ENCODE data around the gene ARSB.

Gene ARSB

DNA sequence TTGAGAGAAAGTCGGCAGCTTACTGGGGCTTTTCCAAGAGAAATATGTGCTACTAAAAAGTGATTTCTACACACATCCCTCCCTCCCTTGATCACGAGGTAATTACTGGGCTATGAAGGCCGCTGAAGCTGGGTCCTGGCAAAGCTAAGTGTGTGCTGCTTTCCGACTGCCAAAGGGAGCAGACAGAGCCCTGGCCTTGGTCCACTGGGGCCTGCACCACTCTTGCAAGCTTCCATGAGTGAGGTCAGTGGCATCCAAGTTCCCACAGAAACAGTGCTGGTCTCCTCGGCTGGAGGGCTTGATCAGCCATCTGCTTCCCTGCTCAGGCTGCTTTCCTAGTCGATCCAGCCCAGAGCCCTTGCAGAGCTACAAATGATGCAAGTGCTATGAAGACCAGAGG lies 181.8 kb downstream of the ARSB start:
- peak; percentile 61 for DNase-seq (ENCODE audit: low spot score)

DNA sequence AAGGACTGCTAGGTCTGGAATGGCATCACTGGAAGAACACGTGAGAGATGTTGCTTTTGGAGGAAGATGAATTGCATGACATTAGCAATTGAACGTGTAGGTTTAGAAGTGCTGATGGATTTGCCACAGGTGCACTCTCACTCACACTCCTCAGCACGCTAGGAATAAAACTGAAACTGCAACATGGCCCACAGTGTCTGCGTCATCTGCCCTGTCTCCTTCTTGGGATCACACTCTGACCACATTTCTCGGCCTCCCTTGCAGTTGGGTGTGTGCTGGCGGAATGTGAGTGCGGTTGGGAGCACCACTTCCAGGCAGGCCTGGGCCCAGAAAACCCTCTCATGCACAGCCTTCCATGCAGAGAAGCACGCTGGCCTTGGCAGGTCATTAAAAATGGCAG lies 183.7 kb downstream of the ARSB start:
- no peak for DNase-seq (ENCODE audit: low spot score)

DNA sequence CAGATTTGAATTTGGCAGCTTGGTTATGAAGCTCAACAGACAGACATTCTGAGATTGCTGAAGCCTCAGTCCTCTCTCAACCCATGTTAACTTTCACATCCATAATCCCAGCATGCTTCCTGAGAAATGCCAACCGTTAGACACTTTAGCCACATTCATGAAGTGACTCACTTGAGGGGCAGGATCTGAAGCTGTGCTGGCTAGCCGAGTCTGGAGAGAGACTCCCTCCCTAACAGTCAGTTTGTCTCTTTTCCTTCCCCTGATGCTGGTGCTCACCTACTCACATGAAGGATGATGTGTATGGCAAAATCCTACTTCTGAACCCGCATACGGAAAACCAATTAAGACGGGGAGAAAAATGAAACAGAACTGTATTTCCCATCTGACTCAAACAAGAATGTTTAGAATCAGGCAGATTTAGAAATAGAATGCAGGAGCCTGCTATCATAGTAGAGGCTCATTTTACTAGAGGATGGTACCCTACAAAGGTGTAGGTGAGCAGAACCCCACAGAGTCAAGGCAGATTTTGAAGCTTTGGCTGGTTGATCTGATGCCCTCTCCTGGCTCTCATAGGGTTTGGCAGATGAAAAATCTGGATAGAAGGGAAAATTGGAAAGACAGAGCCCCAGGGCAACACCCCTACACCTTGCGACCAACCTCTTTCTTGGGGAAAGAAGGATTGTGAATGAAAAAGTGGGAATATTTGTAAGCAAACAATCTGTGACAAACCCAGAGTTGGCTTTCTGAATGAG lies 185.7 kb downstream of the ARSB start:
- DNase-seq (ENCODE audit: low spot score): peak; percentile 68

DNA sequence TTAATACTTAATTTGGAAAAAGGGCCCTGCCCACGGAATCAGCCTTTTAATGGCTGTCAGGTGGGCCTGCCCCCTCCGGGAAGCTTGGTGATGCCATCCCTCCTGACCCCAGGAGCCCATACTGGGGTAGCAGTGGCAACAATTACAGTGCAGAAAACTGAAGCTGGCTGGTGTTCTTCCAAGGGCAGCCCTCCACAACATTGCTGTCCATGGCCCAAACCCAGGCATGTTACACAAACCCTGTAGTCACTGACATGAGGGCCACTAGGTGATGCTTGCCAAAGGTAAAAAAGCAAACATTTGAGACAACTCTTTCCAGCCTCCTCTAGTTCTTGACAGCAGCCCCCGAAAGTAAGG lies 186.5 kb downstream of the ARSB start:
- DNase-seq (ENCODE audit: low spot score): no peak

DNA sequence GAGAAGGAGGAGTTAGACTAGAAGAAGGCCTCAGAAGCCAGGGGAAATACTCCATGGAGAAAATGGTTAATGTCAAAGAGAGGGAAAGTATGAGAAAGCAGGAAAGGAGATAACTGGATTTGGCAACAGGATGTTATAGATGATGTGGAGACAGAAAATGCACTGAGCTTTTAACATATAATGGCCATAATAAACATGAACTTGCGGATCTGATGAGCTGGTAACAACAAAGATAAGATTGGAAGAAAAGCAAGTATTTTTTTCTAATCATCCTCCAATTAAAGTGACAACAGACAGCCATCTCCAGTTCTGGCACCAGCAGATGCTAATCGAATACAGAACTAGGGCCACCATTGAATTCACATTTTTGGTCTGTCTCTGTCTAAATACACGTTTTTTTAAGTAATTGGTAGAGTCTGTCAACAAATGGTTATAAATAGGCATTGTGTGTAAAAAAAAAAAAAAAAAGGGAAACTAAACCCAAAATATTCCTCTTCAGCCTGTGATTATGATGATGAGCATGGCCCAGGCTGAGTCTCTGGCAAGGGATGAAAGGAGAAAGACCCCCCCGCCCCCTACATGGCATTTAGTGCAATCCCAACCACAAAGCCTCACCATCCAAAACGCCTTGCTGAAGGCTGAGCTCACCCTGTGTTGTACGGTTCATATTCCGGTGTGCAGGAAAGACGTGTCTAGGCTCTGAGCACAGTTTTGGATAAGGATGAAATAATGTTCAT lies 187.0 kb downstream of the ARSB start:
- DNase-seq (ENCODE audit: low spot score): no peak

DNA sequence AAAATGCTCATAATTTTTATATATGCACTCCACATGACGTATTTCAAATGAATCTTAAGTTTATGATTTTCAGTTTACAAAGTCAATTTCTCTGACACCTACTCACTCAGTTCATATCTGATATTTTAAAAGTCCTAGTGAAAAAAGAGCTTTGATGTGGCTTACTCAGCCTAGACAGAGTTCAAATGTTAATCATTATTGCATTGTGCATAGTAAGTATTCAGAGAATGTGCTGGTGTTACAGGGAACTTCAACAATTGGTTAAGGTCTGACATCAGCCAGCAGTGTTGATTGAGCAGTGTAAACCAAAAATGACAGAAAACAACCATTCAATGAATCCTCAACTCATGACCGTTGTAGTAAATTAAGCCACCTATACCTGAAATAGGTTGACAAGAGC lies 189.4 kb downstream of the ARSB start:
- no peak for DNase-seq (ENCODE audit: low spot score)

DNA sequence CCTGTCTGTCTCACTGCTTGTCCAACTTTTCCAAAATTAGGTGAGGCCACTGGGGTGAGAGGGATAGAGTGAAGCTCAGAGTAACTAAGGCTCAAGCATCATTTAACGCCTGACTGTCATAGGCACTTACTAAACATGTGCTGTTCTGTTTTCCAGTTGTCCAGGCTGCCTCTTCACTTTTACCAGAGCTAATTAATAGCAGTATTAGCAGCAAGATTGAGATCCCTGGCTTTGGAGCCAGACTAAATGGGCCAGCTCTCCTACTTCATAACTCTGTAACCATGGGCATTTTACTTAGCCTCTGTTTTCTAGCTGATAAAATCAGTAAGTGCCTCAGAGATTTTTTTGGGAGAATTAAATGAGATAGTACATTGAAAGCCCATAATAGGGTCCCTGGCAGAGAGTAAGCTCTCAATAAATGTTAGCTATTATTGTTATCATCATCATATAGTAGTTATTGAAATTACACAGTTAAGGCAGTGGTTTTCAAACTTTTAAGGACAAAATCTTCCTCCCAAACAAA lies 190.4 kb downstream of the ARSB start:
- DNase-seq (ENCODE audit: low spot score): no peak

DNA sequence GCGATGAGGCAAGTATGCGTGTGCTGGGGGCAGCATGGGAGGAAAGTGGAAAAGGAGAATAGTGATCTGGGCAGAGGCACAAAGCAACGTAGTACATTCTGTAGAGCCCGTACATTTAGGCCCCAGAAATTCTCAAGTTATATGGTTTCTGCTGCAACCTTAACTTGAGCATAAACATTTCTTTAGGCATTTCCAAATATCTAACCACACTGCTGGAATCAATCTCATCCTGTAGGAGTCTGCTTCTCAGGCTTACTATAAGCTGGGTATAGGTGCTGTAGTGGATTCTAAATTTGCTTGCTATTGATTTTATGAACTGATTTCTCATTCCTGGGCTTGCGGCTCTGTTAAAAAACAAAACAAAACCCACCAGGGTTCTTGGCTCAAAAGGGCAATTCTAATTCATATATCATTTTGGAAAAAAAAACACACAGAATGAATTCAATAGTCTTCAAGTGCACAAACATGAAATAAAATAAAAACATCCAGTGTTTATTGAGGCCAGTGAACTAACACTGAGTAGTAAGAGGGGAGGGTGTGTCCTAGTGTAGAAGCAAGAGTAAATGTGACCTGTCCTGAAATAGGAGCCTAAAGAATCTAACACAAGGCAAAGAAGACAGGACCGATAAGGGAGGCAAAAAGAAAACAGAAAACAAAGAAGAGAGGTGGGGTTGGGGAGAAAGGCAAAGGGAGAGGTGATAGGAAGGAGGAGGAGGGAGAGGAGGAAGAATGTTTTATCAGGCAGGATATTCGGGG lies 191.0 kb downstream of the ARSB start:
- no peak for DNase-seq (ENCODE audit: low spot score)

DNA sequence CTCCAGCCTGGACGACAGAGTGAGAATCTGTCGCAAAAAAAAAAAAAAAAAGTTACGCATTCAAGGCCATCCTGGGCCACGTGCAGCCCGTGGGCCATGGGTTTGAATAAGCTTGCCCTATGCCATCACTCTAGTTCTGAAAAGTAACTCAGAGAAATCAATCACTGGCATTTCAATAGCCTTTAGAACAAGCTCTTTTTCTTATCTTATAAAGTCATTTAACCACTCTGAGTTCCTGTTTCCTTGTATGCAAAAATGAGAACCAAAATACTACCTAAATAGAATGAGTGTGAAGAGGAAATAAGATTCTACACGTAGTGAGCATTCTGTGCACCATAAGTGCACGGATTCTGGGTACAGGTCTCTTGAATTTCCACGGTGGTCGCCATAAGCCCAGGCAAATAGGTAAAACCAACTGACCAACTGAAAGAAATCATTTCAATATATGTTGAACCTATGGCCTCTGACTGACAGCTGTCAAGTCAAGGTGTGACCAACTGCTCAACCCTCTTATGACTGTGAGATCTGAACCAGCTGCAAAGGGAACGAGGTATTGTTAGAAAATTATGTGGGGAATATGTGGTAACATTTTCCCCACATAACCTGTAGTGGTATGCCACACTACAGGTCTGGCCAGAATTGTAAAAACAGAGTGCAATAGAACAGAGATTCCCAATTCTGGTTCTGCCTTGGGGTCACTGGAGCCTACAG lies 192.6 kb downstream of the ARSB start:
- DNase-seq (ENCODE audit: low spot score): no peak

DNA sequence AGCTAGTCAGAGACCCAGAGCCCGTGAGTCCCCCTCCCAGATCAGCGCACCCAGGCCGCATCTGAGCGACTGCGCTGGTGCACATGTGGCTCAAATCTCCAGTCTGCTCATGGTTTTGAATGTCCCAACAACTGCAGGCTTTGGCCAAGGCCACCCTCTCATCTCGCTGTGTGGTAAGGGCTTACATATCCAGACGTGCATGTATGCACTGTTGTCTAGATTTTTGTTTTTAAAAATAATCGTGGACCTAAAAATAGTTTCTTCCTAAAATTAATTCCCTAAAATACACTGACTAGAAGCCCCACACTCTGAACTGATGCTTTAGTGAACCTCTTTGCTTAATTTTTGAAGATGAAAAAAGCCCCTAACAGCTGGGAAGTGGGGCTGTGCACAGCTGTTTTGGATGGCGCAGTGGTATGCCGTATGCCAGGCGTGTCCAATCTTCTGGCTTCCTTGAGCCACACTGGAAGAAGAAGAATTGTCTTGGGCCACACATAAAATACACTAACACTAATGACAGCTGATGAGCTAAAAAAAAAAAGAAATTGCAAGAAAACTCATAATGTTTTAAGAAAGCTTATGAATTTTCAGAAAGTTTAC lies 193.5 kb downstream of the ARSB start:
- DNase-seq (ENCODE audit: low spot score): no peak

DNA sequence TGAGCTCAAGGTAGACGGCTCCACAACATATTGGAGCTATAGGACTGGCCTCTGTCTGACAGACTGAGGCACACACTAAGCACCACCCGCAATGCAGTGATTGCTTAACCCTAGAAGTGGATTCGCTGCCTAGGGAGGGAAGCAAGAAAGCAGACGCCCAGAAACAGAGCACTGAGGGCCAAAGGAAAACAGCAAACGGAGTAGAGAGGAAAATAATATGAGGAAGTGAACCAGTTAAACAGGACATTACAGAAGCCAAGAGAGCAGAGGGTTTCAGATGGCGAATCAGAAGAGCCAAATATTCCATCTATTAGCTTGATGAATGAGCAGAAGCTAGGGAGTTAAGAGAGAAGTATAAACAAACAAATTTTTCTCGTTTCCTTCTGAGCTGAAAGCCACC lies 197.3 kb downstream of the ARSB start:
- DNase-seq (ENCODE audit: low spot score): no peak

DNA sequence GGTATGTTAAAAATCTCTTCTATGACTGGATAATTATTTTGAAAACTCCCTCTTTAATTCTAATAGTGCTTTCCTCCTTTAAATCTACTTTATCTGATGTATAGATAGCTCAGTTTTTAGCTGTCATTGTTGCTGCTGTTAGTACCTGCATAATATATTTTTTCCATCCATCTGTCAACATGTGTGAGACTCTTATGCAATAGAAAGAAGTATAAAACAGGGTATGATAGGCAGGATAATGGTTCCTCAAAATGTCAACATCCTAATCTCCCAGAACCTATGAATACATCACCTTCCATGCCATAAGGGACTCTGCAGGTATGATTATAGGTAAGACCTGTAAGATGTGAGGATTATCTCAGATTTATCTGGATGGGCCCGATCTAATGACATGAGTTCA lies 199.7 kb downstream of the ARSB start:
- no peak for DNase-seq (ENCODE audit: low spot score)

DNA sequence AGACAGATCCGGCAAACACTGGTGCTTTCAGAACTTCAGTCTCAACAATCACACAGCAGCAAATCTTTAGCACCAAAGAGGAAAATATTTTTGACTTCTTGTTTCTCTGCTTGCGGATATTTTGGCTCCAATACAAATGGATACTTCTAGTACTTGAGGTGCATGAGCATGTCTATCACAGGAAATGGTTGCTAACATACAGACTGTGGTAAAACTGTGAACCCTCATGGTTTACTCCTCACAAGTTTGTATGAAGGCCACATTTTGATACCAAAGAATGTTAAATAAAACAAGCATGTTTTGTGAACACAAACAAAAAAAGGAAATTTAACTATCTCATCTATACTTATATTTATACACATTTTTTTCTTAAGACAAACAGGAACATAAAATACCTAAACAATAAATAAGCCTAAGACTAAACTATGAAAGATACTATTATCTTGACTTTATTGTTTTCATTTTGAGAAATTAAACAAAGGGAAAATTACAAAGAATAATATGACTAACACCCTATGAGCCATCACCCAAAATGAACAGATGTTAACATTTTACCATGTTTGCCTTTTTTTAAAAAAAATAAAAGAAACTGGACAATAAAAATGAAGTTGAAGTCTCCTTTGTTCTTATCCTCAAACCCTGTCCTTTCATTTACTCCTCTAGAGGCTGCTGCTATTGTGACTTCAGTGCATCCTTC lies 201.5 kb downstream of the ARSB start:
- DNase-seq (ENCODE audit: low spot score): no peak

DNA sequence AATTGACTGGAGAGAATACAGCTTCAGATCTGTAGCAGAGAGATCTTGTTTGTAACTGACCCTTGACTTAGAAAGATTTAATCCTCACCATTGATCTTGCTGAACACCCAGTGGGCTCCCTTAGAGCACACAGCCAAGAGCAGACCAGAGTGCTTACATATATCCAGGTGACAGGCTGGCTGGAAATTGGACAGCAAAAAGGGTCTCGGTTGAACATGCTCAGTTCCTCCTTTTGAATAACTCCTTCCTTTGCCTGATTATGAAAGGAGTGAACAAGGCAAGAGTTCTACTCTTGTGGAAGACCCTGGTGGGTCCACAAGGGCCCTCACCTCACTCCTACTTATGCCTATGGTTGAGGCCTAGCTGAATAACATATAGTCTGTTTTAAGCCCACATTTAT lies 202.4 kb downstream of the ARSB start:
- DNase-seq (ENCODE audit: low spot score): no peak

DNA sequence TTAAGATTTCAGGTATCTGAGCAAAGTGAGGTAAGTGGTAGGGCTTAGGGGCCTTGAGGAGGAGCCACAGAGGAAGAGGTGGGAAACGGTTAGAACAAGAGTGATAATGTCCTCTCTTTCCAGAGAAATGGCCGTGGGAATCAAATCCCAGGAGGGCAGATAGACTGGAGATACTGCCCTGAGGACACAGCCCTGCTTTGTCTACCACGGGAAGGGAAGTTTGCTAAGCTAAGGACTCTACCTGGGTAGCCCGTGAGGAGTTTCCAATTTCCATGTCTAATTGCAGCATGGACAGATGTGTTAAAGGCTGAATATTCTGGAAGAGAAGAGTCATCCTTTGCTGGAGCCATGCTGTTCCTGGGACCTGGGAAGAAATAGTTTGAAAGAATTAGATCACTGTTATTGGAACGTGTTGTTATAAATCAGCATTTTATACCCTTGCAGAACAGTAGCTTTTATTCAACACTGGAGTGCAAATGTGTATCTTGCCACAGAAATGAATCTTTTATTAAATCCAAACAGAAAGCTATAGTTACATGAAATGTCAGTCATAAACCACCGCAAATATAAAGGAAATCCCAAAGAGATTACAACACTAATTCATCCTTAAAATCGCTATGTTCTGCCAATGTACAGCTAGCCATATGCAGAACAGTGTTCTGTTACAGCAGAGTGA lies 203.4 kb downstream of the ARSB start:
- DNase-seq (ENCODE audit: low spot score): no peak

DNA sequence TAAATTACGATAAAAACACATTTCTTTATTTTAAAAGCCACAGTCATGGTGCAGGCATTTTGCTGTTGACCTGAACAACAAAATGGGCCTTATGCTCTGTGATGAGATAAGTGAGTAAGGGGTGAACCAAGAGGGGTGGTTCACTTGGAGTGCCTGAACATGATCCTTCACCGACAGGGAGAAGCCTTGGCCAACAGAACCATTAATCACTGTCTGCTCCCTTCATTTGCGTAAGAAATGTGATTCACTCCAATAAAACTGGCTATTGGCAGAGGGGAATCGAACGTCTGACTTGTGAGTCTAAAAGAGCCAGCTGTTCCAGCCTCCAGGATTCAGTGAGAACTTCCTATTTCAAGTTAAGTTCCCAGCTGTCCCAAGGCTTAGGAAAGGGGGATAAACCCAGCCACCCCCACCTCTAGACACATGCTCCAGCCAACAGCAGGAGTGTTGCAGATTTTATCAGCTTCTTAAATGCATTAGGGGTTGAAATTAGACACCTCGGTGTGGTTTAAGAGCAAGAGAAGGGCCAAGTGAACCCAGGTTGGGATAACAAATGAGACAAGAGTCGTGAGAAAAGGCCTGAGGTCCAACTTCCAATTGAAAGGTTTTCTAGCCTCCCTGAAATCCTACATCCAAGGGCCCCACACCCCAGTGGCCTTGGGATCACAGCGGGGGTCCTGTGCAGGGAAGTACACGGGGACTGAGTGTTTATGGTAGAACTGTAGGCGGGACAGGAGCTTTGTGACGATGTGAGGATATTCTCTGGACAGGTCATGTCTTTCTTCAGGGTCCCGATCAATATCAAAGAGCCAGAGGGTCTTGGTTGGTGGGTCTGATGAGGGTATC lies 205.1 kb downstream of the ARSB start:
- DNase-seq (ENCODE audit: low spot score): peak; percentile 54

DNA sequence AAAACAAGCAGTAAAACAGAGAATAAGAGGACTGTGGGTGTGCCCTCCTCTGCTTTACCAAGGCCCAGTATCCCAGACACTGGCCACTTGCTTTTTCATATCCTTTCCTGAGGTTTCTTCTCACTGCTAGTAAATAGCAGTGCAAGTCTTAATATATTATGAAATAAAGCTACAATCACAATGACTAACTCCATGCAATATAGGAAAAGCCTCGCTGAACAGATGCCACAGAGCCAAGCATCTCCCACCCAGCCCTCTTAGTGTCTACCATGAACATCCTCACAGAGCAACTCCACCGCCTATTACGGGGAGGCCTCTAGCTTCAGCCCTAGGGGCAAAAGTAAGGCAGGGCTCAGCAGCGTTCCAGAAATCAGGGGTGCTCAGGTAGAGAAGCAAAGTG lies 205.8 kb downstream of the ARSB start:
- DNase-seq (ENCODE audit: low spot score): no peak

DNA sequence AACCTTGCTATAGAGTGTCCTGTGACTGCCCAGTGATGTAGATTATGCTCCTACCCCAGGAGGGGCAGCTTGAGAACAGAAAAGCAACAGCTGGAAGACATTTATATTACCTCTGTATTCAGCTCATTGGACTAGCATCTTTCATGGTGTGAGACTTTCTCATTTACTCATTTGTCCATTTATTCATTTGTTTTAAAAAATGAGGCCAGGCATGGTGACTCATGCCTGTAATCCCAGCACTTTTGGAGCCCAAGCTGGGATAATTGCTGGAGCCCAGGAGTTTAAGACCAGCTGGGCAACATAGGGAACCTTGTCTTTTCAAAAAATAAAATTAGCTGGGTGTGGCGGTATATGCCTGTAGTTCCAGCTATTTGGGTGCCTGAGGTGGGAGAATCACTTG lies 206.6 kb downstream of the ARSB start:
- no peak for DNase-seq (ENCODE audit: low spot score)

DNA sequence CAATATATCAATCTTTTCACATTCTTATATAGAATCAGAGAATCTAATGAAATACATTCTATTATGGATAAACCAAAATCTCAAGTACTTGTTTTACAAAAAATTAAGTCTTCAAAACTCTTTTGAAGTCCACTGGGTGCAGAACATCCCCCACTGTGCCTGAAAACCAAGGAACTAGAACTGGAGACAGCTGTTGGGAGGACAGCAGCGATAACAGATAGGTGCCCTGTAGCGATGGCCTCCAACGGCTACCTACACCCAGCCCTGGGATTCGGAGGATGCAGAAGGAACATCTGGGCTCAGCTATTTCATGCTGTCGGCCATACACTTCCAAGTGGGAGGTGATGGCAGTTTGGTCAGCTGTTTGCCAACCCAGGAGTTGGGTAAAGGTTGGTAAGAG lies 207.2 kb downstream of the ARSB start:
- no peak for DNase-seq (ENCODE audit: low spot score)

DNA sequence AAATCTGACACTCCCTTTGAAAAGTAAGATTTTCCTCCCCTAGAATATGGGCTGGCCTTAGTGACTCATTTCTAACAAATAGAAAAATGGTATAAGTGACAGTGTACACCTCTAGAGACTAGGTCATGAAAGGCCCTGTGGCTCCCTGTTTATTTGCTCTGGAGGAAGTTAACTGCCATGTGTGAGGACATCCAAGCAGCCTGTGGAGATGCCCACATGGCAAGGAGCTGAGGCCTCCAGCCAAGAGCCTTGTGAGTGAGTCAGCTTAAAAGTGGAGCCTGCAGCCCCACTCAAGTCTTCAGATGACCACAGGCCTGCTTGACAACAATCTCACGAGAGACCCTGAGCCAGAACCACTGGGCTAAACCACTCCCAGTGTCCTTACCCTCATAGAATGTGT lies 208.5 kb downstream of the ARSB start:
- no peak for DNase-seq (ENCODE audit: low spot score)
